ENCODE data around the gene ANO10. TPM values are rescaled to one million over a fixed set of nuclear protein-coding genes. Genes with fewer than 3 reads are reported as not detected.
"Not testable (repeated sequence)": the region's sequence is repeated elsewhere in the genome, so short reads cannot be mapped to it uniquely, and the experiment has no call there.

ANO10 gene
- total and polyA plus RNA-seq, 4 donors = 33.7 to 44.2 (median 38.3) TPM

GRCh38 chr3:43490640-43491185, 131.1 kb downstream of the ANO10 start:
- no peaks in the 10 kb centered on the region for H3K9me3 ChIP-seq (ENCODE audit: control insufficient read depth, insufficient read depth, low read length)
- no peak overlapping the region for H3K4me3 ChIP-seq (ENCODE audit: low read depth, low read length)
- no peak for DNase-seq (ENCODE audit: low read depth in 4 of 6, low spot score in 6 of 6)
- no peaks in the 10 kb centered on the region for H3K36me3 ChIP-seq (ENCODE audit: control insufficient read depth, insufficient read depth, low read length)
- no peaks in the 10 kb centered on the region for H3K27me3 ChIP-seq (ENCODE audit: control insufficient read depth, insufficient read depth, low read length)
- WGBS (ENCODE audit: insufficient coverage) = 93% methylated on average over 5 of the region's 7 CpGs
- no peak overlapping the region for H3K27ac ChIP-seq (ENCODE audit: low read depth, low read length)
- no peaks in the 10 kb centered on the region for H3K4me1 ChIP-seq (ENCODE audit: control insufficient read depth, insufficient read depth, low read length)

- WGBS (ENCODE audit: insufficient coverage) = 80% methylated on average over 1 of the region's 5 CpGs
- no peaks in the 10 kb centered on the region for H3K27me3 ChIP-seq (ENCODE audit: control insufficient read depth, insufficient read depth, low read length)
- no peak for DNase-seq (ENCODE audit: low read depth in 4 of 6, low spot score in 6 of 6)
Observed at GRCh38 chr3:43489930-43490329, 131.9 kb downstream of the ANO10 start.

GRCh38 chr3:43485931-43486330, 135.9 kb downstream of the ANO10 start:
- Histone ChIP-seq H3K36me3 (ENCODE audit: control insufficient read depth, insufficient read depth, low read length) (peaks cover 5% of the 10 kb centered on the region), H3K9me3 (ENCODE audit: control insufficient read depth, insufficient read depth, low read length) (no peaks in the 10 kb centered on the region), H3K27me3 (ENCODE audit: control insufficient read depth, insufficient read depth, low read length) (no peaks in the 10 kb centered on the region), H3K4me1 (ENCODE audit: control insufficient read depth, insufficient read depth, low read length) (no peaks in the 10 kb centered on the region), H3K27ac (ENCODE audit: low read depth, low read length) (no peak overlapping the region), H3K4me3 (ENCODE audit: low read depth, low read length) (no peak overlapping the region)
- 60% methylated on average over 1 of the region's 1 CpG for WGBS (ENCODE audit: insufficient coverage)
- no peak for DNase-seq (ENCODE audit: low read depth in 4 of 6, low spot score in 6 of 6)

More at GRCh38 chr3:43489930-43490329, 131.9 kb downstream of the ANO10 start:
- Histone ChIP-seq H3K9me3 (ENCODE audit: control insufficient read depth, insufficient read depth, low read length) (no peaks in the 10 kb centered on the region), H3K27ac (ENCODE audit: low read depth, low read length) (no peak overlapping the region), H3K36me3 (ENCODE audit: control insufficient read depth, insufficient read depth, low read length) (peaks cover 3% of the 10 kb centered on the region), H3K4me3 (ENCODE audit: low read depth, low read length) (no peak overlapping the region), H3K4me1 (ENCODE audit: control insufficient read depth, insufficient read depth, low read length) (no peaks in the 10 kb centered on the region)

GRCh38 chr3:43484926-43485488, 136.8 kb downstream of the ANO10 start:
- no peak for DNase-seq (ENCODE audit: low read depth in 4 of 6, low spot score in 6 of 6)
- Histone ChIP-seq H3K27ac (ENCODE audit: low read depth, low read length) (no peak overlapping the region), H3K36me3 (ENCODE audit: control insufficient read depth, insufficient read depth, low read length) (peaks cover 5% of the 10 kb centered on the region), H3K27me3 (ENCODE audit: control insufficient read depth, insufficient read depth, low read length) (no peaks in the 10 kb centered on the region), H3K4me3 (ENCODE audit: low read depth, low read length) (no peak overlapping the region), H3K9me3 (ENCODE audit: control insufficient read depth, insufficient read depth, low read length) (no peaks in the 10 kb centered on the region), H3K4me1 (ENCODE audit: control insufficient read depth, insufficient read depth, low read length) (no peaks in the 10 kb centered on the region)
- 98% methylated on average over 29 of the region's 29 CpGs for WGBS (ENCODE audit: insufficient coverage)

GRCh38 chr3:43481375-43481774, 140.4 kb downstream of the ANO10 start:
- Histone ChIP-seq H3K4me1 (ENCODE audit: control insufficient read depth, insufficient read depth, low read length) (no peaks in the 10 kb centered on the region), H3K27ac (ENCODE audit: low read depth, low read length) (no peak overlapping the region), H3K9me3 (ENCODE audit: control insufficient read depth, insufficient read depth, low read length) (no peaks in the 10 kb centered on the region), H3K4me3 (ENCODE audit: low read depth, low read length) (no peak overlapping the region), H3K36me3 (ENCODE audit: control insufficient read depth, insufficient read depth, low read length) (peaks cover 5% of the 10 kb centered on the region), H3K27me3 (ENCODE audit: control insufficient read depth, insufficient read depth, low read length) (no peaks in the 10 kb centered on the region)
- no peak for DNase-seq (ENCODE audit: low read depth in 4 of 6, low spot score in 6 of 6)

- not testable (repeated sequence) for H3K36me3 ChIP-seq (ENCODE audit: control insufficient read depth, insufficient read depth, low read length); H3K9me3 ChIP-seq (ENCODE audit: control insufficient read depth, insufficient read depth, low read length); H3K4me3 ChIP-seq (ENCODE audit: low read depth, low read length); H3K27ac ChIP-seq (ENCODE audit: low read depth, low read length); H3K4me1 ChIP-seq (ENCODE audit: control insufficient read depth, insufficient read depth, low read length); H3K27me3 ChIP-seq (ENCODE audit: control insufficient read depth, insufficient read depth, low read length); DNase-seq (ENCODE audit: low read depth in 4 of 6, low spot score in 6 of 6)
- no CpG with 5 or more reads among the region's 2 CpGs for whole genome bisulfite sequencing (ENCODE audit: insufficient coverage)
Observed at GRCh38 chr3:43478839-43479238, 143.0 kb downstream of the ANO10 start.

GRCh38 chr3:43478118-43478785, 143.6 kb downstream of the ANO10 start:
- no peaks in the 10 kb centered on the region for H3K4me1 ChIP-seq (ENCODE audit: control insufficient read depth, insufficient read depth, low read length)
- no CpG with 5 or more reads among the region's 1 CpG for WGBS (ENCODE audit: insufficient coverage)
- no peak overlapping the region for H3K4me3 ChIP-seq (ENCODE audit: low read depth, low read length)
- H3K36me3 ChIP-seq (ENCODE audit: control insufficient read depth, insufficient read depth, low read length) = no peaks in the 10 kb centered on the region
- DNase-seq (ENCODE audit: low read depth in 4 of 6, low spot score in 6 of 6) = no peak
- H3K9me3 ChIP-seq (ENCODE audit: control insufficient read depth, insufficient read depth, low read length) = no peaks in the 10 kb centered on the region
- H3K27me3 ChIP-seq (ENCODE audit: control insufficient read depth, insufficient read depth, low read length) = no peaks in the 10 kb centered on the region
- no peak overlapping the region for H3K27ac ChIP-seq (ENCODE audit: low read depth, low read length)

GRCh38 chr3:43477600-43477999, 144.2 kb downstream of the ANO10 start:
- Histone ChIP-seq H3K27ac (ENCODE audit: low read depth, low read length) (no peak overlapping the region), H3K36me3 (ENCODE audit: control insufficient read depth, insufficient read depth, low read length) (no peaks in the 10 kb centered on the region), H3K4me3 (ENCODE audit: low read depth, low read length) (no peak overlapping the region), H3K4me1 (ENCODE audit: control insufficient read depth, insufficient read depth, low read length) (no peaks in the 10 kb centered on the region), H3K9me3 (ENCODE audit: control insufficient read depth, insufficient read depth, low read length) (no peaks in the 10 kb centered on the region), H3K27me3 (ENCODE audit: control insufficient read depth, insufficient read depth, low read length) (no peaks in the 10 kb centered on the region)
- no peak for DNase-seq (ENCODE audit: low read depth in 4 of 6, low spot score in 6 of 6)
- 83% methylated on average over 3 of the region's 6 CpGs for WGBS (ENCODE audit: insufficient coverage)

DNA sequence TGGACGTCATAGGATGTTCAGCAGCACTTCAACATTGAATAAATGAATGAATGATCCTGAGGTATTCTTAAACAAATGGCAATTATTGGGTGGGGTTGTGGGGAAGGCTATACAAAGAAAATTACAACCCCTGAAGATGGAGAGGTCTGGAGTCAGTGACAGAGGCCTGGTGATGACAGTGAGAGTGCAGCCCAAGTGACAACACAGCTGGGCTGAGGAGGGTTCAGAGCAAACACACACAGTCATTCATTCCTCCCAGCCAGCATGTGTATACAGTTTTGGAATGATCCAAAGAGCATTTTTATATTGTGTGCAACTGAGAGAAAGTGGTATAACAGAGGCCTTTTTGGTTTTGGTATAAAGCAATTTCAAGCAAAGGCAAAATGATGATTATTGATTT, 148.1 kb downstream of the ANO10 start:
- WGBS (ENCODE audit: insufficient coverage) = 80% methylated on average over 1 of the region's 1 CpG
- Histone ChIP-seq H3K27ac (ENCODE audit: low read depth, low read length) (no peak overlapping the region), H3K36me3 (ENCODE audit: control insufficient read depth, insufficient read depth, low read length) (no peaks in the 10 kb centered on the region), H3K27me3 (ENCODE audit: control insufficient read depth, insufficient read depth, low read length) (no peaks in the 10 kb centered on the region), H3K9me3 (ENCODE audit: control insufficient read depth, insufficient read depth, low read length) (no peaks in the 10 kb centered on the region), H3K4me3 (ENCODE audit: low read depth, low read length) (no peak overlapping the region), H3K4me1 (ENCODE audit: control insufficient read depth, insufficient read depth, low read length) (no peaks in the 10 kb centered on the region)
- peak in 1 of 6 donors; percentile 20 for DNase-seq (ENCODE audit: low read depth in 4 of 6, low spot score in 6 of 6)

DNA sequence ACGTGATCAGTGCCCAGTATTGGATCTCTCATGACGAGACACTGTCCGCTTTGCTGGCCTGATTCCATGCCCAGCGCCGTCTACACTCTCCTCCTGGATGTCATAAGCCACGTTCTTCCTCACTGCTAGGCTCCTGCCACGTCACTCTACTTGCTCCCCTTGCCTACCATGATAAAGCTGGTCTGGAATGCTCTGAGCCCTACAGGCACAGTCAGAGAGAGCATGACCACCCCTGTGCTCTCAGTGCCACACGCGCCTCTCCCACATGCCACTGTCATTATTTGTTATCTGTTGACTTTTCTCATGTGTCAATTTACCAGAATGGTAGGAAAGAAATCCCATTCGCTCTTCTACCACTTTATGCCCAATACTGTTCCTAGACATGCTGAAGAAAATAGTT, 148.6 kb downstream of the ANO10 start:
- Histone ChIP-seq H3K9me3 (ENCODE audit: control insufficient read depth, insufficient read depth, low read length) (no peaks in the 10 kb centered on the region), H3K36me3 (ENCODE audit: control insufficient read depth, insufficient read depth, low read length) (no peaks in the 10 kb centered on the region), H3K4me3 (ENCODE audit: low read depth, low read length) (no peak overlapping the region), H3K4me1 (ENCODE audit: control insufficient read depth, insufficient read depth, low read length) (no peaks in the 10 kb centered on the region), H3K27ac (ENCODE audit: low read depth, low read length) (no peak overlapping the region), H3K27me3 (ENCODE audit: control insufficient read depth, insufficient read depth, low read length) (no peaks in the 10 kb centered on the region)
- 88% methylated on average over 7 of the region's 10 CpGs for WGBS (ENCODE audit: insufficient coverage)
- no peak for DNase-seq (ENCODE audit: low read depth in 4 of 6, low spot score in 6 of 6)

Measured in spinal cord (tissue), 10 donors.